Activated T-cell treated with anti-CD3 and anti-CD28 coated beads, Interleukin-2, amount 50 U/mL, for 24 hours (primary cell): ENCODE data around the gene EMILIN1.
A peak's percentile ranks its signal among the peaks of the same experiment; 100 is the strongest.
"Not testable (repeated sequence)": the region's sequence is repeated elsewhere in the genome, so short reads cannot be mapped to it uniquely, and the experiment has no call there.

Experiments used
- DNase-seq: peaks from one replicate; pipeline ENCODE4 v3.0.0-alpha.2; 2020
- H3K27ac Mint-ChIP-seq: 2 replicates; pipeline ENCODE4 v1.8.0; 2020; ENCODE audit warnings: mild to moderate bottlenecking, mixed read lengths
- H3K27me3 Mint-ChIP-seq: 2 replicates; pipeline ENCODE4 v1.8.0; 2020; ENCODE audit warnings: mixed read lengths
- H3K36me3 Mint-ChIP-seq: 2 replicates; pipeline ENCODE4 v1.8.0; 2020; ENCODE audit warnings: low read depth, mixed read lengths
- H3K4me1 Mint-ChIP-seq: 2 replicates; pipeline ENCODE4 v1.8.0; 2020; ENCODE audit warnings: low read depth, mixed read lengths
- H3K4me3 Mint-ChIP-seq: 2 replicates; pipeline ENCODE4 v1.8.0; 2020; ENCODE audit warnings: mild to moderate bottlenecking, moderate library complexity, mixed read lengths
- H3K9me3 Mint-ChIP-seq: 2 replicates; pipeline ENCODE4 v1.8.0; 2020; ENCODE audit warnings: mixed read lengths

EMILIN1 gene

DNA sequence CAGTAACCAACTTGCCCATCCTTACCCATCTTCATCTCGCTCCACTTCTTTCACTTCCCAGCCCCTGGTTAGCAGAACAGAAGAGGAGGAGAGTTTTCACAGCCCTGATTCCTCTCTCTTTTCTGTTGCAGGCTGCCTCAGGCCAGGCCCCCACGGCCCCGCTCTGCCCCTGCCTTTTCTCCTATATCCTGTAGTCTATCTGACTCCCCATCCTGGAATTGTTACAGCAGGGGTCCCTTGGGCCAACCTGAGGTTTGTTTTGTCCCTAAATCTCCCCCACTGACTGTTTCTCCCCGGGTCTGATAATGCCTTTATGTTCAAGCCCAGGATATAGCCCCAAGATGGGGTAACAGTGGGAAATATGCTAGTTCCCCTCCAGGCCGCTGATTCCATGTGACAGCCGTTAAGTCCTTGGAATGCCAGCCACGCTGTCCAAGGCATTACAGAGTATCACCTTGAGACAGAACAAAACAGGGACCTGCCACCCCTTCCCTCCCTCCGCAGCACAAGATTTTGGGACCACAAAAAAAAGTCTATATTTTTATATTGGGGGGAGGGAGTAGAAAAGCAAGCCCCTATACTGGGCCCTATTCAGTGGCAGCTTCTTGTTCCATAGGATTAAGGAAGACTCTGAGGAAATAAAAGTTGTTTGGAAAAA is 8.3 kb upstream of the EMILIN1 start:
- no peaks in the 10 kb centered on the region for H3K27me3 Mint-ChIP-seq
- peak overlapping the region; percentile 95 for H3K27ac Mint-ChIP-seq
- H3K4me1 Mint-ChIP-seq = peaks cover 71% of the 10 kb centered on the region
- DNase-seq = no peak
- H3K9me3 Mint-ChIP-seq = no peaks in the 10 kb centered on the region
- H3K36me3 Mint-ChIP-seq = peaks cover 62% of the 10 kb centered on the region
- peak overlapping the region; percentile 99 for H3K4me3 Mint-ChIP-seq

DNA sequence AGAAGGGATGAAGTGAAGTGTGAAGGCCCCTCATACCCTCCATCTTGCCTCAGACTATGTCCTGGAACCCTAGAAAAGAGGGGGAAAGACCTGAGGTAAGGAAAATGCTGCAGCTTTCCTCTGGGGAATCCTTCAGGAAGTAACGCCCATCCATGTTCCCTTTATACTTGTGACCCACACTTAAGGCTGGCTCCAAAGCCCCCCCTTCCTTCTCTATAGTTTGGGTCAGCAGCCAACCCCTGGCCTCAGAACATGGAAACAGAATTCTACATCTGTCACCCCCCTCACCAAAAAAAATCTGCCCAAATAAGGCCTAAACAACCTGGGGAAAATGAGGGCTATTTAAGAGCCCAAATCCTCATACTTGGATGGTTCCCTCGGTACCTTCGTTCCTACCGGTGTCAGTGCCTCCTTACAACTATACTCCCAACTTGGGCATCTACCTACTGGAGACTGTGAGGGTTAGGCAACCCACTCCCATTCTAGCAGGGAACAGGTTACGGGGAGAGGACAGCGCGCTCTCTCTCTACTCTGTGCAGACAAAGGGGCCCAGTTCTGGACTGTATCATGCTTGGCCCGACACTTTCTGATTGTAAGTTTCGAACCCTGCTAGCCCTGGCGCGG is 7.7 kb upstream of the EMILIN1 start:
- peaks cover 55% of the 10 kb centered on the region for H3K36me3 Mint-ChIP-seq
- peaks cover 73% of the 10 kb centered on the region for H3K4me1 Mint-ChIP-seq

DNA sequence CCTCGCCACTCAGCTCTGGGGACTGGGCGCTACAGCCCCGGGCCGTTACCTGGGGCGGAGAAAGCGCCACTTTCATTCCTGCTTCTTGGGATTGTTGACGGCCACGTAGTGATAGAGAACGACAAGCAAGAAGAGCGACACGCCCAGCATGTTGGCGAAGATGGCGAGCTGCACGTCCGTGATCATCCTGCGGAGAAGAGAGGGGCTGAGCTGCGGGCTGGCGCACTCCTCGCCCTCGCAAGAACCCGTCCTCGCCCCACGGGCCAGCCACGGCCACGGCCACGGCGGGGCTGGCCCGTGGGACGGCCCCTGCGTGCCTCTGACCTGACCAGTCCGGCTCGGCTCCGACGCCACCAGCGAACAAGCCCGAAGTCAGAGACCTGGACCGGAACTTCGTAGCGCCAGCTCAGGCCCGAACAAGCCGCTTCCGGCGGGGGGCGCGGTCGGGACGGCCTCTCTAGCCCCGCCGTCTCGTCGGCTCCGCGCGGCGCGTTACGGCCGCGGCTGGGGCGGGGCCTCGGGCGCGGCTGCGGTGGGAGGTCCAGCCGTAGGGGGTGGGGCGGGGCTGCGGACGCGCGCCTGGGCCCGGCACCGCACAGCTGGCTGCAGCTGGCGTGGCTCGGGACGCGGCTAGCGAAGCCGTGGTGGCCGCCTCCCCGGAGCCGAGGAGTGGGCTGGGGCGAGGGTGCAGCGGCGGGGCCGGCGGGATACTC is 7.0 kb upstream of the EMILIN1 start, which contains the start of gene OST4:
Gene OST4 (minus strand): TSS at position 378 of the 713 bp plus-strand sequence.
- peak within 1 kb of the TSS; percentile 99 for H3K4me3 Mint-ChIP-seq
- H3K27ac Mint-ChIP-seq = peak within 1 kb of the TSS; percentile 95
- H3K9me3 Mint-ChIP-seq = no peaks in the 10 kb centered on the region
- no peaks in the 10 kb centered on the region for H3K27me3 Mint-ChIP-seq
- H3K36me3 Mint-ChIP-seq = peaks cover 48% of the 10 kb centered on the region
- DNase-seq = peak; percentile 94
- peaks cover 74% of the 10 kb centered on the region for H3K4me1 Mint-ChIP-seq

More for the DNA sequence above, 7.7 kb upstream of the EMILIN1 start:
- no peaks in the 10 kb centered on the region for H3K9me3 Mint-ChIP-seq
- no peaks in the 10 kb centered on the region for H3K27me3 Mint-ChIP-seq
- no peak for DNase-seq
- H3K27ac Mint-ChIP-seq = peak overlapping the region; percentile 95
- H3K4me3 Mint-ChIP-seq = peak overlapping the region; percentile 99

GRCh38 chr2:27071990-27072830 is 6.2 kb upstream of the EMILIN1 start:
- H3K27ac Mint-ChIP-seq = peak overlapping the region; percentile 92
- H3K27me3 Mint-ChIP-seq = no peaks in the 10 kb centered on the region
- peak overlapping the region; percentile 84 for H3K4me3 Mint-ChIP-seq

GRCh38 chr2:27072920-27073319 is 5.5 kb upstream of the EMILIN1 start:
- Mint-ChIP-seq H3K4me1 (peaks cover 67% of the 10 kb centered on the region), H3K27me3 (no peaks in the 10 kb centered on the region), H3K9me3 (no peaks in the 10 kb centered on the region), H3K36me3 (peaks cover 34% of the 10 kb centered on the region), H3K27ac (peak overlapping the region; percentile 92), H3K4me3 (peak overlapping the region; percentile 84)
- DNase-seq = no peak

More at GRCh38 chr2:27071990-27072830, 6.2 kb upstream of the EMILIN1 start:
- no peaks in the 10 kb centered on the region for H3K9me3 Mint-ChIP-seq
- H3K4me1 Mint-ChIP-seq = peaks cover 73% of the 10 kb centered on the region
- H3K36me3 Mint-ChIP-seq = peaks cover 41% of the 10 kb centered on the region
- no peak for DNase-seq

- Mint-ChIP-seq H3K4me3 (no peak overlapping the region), H3K36me3 (peaks cover 25% of the 10 kb centered on the region), H3K27ac (peak overlapping the region; percentile 15), H3K4me1 (peaks cover 63% of the 10 kb centered on the region), H3K9me3 (no peaks in the 10 kb centered on the region), H3K27me3 (no peaks in the 10 kb centered on the region)
- no peak for DNase-seq
Observed at GRCh38 chr2:27073782-27074181, 4.6 kb upstream of the EMILIN1 start.

DNA sequence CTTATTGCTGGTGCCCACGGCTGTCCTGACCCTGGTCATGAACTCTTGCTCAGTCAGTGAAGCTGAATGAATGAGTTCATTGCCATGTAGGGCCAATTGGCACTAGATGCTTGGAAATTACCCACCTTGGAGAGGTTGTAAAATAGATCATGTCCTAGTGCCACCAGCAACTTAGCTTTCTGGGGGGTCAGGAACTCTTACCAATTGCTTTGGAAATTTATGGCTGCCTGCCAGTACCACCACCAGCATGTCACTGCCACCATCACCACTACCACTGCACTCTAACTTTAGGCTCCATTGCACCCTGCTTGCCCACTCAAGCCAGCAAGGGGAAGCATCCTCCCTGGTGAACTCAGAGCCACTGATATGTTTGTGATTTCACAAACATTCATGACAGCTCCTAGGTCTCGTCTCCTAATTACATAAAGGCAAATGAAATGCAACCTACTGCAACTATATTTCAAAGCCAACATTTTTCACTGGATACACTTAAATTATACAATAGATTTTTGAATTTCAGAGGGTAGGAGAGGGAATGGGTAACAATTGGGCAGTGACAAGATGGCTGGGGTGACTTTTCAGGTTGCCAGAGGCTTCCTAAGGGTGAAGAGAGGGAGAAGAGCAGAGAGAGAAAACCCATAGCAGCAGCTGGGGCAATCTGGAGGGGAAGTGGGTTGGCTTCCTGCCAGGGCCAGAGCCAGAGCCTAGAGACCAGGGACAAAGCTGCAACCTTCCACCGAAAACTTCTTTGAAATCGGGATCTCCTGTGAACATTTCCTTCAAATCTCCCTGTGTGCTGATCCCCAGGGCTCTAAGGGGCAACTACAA is 3.5 kb upstream of the EMILIN1 start:
- Mint-ChIP-seq H3K4me3 (no peak overlapping the region), H3K4me1 (peaks cover 51% of the 10 kb centered on the region), H3K27me3 (no peaks in the 10 kb centered on the region), H3K36me3 (peaks cover 13% of the 10 kb centered on the region), H3K27ac (peak overlapping the region; percentile 77), H3K9me3 (no peaks in the 10 kb centered on the region)
- DNase-seq = peak; percentile 55

DNA sequence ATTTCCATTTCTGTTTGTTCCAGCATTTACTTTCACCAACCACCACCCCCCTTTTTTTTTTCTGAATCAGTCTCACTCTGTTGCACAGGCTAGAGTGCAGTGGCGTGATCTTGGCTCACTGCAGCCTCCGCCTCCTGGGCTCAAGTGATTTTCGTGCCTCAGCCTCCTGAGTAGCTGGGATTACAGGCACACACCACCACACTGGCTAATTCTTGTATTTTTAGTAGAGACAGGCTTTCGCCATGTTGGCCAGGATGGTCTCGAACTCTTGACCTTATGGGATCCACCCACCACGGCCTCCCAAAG is 2.9 kb upstream of the EMILIN1 start:
- H3K4me3 Mint-ChIP-seq, H3K27me3 Mint-ChIP-seq, DNase-seq, H3K9me3 Mint-ChIP-seq, H3K36me3 Mint-ChIP-seq: not testable (repeated sequence)
- peak overlapping the region; percentile 77 for H3K27ac Mint-ChIP-seq
- H3K4me1 Mint-ChIP-seq = peaks cover 50% of the 10 kb centered on the region

DNA sequence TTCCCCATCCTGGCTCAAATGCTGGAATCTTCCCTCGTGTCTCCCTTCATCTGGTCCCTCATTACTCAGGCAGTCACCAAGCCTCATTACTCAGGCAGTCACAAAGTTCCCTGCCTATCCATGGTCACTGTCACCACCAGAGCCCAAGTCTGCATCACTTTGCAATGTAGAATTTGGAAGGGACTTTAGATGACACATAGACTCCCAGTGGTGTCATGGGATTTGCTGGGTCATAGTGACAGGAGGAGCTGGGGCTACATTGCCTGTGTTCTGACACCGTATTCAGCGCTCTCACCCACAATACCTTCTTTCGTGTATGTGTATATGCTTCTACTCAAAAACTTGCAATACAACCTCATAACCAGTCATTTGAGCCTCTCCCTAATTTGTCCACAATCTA is 2.1 kb upstream of the EMILIN1 start:
- H3K27ac Mint-ChIP-seq = no peak overlapping the region

DNA sequence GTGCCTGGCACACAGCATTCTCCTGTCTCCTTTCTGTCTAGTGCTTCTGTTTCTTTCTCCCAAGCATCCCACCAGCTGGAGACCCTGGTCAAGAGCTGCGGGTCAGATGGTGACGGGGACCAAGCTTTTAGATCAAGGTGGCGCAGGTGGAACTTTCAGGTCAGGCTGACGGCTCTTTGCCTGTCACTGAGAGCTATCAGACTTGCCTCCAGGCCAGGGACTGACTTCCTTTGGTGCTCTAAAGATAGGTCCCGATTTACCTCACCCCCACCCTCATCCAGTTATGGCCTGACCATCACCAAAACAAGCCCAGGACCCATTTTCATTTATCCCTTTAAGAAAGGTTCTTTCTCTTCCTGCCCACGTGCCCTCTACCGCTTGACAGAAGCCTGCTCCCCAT is 1.2 kb upstream of the EMILIN1 start:
- Mint-ChIP-seq H3K27ac (no peak overlapping the region), H3K4me1 (peaks cover 55% of the 10 kb centered on the region), H3K36me3 (no peaks in the 10 kb centered on the region), H3K9me3 (no peaks in the 10 kb centered on the region), H3K4me3 (no peak overlapping the region), H3K27me3 (no peaks in the 10 kb centered on the region)
- no peak for DNase-seq

More for the DNA sequence above, 2.1 kb upstream of the EMILIN1 start:
- Mint-ChIP-seq H3K9me3 (no peaks in the 10 kb centered on the region), H3K4me3 (no peak overlapping the region), H3K27me3 (no peaks in the 10 kb centered on the region), H3K4me1 (peaks cover 52% of the 10 kb centered on the region), H3K36me3 (no peaks in the 10 kb centered on the region)
- no peak for DNase-seq

GRCh38 chr2:27079233-27080139 is 1.1 kb downstream of the EMILIN1 start:
- Mint-ChIP-seq H3K36me3 (no peaks in the 10 kb centered on the region), H3K27me3 (no peaks in the 10 kb centered on the region), H3K4me3 (no peak overlapping the region), H3K27ac (peak overlapping the region; percentile 81), H3K4me1 (peaks cover 36% of the 10 kb centered on the region), H3K9me3 (no peaks in the 10 kb centered on the region)
- no peak for DNase-seq

DNA sequence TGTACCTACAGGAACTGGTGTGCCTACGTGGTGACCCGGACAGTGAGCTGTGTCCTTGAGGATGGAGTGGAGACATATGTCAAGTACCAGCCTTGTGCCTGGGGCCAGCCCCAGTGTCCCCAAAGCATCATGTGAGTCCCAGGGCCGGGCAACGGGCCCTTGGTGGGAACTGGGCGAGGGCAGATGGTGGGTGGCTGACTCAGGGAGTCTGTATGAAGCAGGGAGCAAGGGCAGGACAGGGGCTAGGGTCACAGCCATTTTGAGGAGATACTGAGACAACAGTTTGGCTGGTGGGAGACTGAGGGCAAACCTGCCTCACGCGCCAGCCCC is 1.7 kb downstream of the EMILIN1 start:
- Mint-ChIP-seq H3K4me1 (peaks cover 33% of the 10 kb centered on the region), H3K9me3 (no peaks in the 10 kb centered on the region), H3K27ac (peak overlapping the region; percentile 81), H3K4me3 (no peak overlapping the region), H3K27me3 (no peaks in the 10 kb centered on the region), H3K36me3 (no peaks in the 10 kb centered on the region)
- DNase-seq = no peak

DNA sequence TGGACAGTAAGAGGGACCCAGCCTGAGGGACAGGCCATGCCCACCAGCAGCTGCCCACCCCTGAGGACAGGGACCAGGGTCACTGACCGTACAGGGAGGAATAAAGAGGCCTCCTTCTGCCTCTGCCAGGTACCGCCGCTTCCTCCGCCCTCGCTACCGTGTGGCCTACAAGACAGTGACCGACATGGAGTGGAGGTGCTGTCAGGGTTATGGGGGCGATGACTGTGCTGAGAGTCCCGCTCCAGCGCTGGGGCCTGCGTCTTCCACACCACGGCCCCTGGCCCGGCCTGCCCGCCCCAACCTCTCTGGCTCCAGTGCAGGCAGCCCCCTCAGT is 2.2 kb downstream of the EMILIN1 start:
- Mint-ChIP-seq H3K4me3 (no peak overlapping the region), H3K27ac (peak overlapping the region; percentile 95)

More for the DNA sequence above, 2.2 kb downstream of the EMILIN1 start:
- H3K27me3 Mint-ChIP-seq = no peaks in the 10 kb centered on the region
- H3K9me3 Mint-ChIP-seq = no peaks in the 10 kb centered on the region
- peaks cover 33% of the 10 kb centered on the region for H3K4me1 Mint-ChIP-seq
- no peak for DNase-seq
- H3K36me3 Mint-ChIP-seq = no peaks in the 10 kb centered on the region
